ENCODE data around the gene P2RY2.

Gene P2RY2

GRCh38 chr11:73284106-73284505, 66.0 kb downstream of the P2RY2 start:
- TF ChIP-seq PAX5 (IDR thresholded peaks at IDR 0.05; ENCODE audit: insufficient read depth, low read length, severe bottlenecking) (no peak), TAF1 (IDR thresholded peaks at IDR 0.05; ENCODE audit: low read depth, low read length) (no peak), POLR2AphosphoS5 (IDR thresholded peaks at IDR 0.05; ENCODE audit: low read depth, low read length) (no peak), POU2F2 (IDR thresholded peaks at IDR 0.05; ENCODE audit: low read depth, low read length) (no peak), POLR2A (IDR thresholded peaks at IDR 0.05; ENCODE audit: low read depth, low read length) (no peak), SPI1 (IDR thresholded peaks at IDR 0.05; ENCODE audit: low read depth, low read length) (no peak)
- FAIRE-seq (no peak), DNase-seq (ENCODE audit: insufficient read length, low spot score) (no peak)

GRCh38 chr11:73285721-73286120, 67.6 kb downstream of the P2RY2 start:
- TF ChIP-seq SPI1 (IDR thresholded peaks at IDR 0.05; ENCODE audit: low read depth, low read length) (no peak), POLR2AphosphoS5 (IDR thresholded peaks at IDR 0.05; ENCODE audit: low read depth, low read length) (no peak), POLR2A (IDR thresholded peaks at IDR 0.05; ENCODE audit: low read depth, low read length) (no peak), TAF1 (IDR thresholded peaks at IDR 0.05; ENCODE audit: low read depth, low read length) (no peak), POU2F2 (IDR thresholded peaks at IDR 0.05; ENCODE audit: low read depth, low read length) (no peak), PAX5 (IDR thresholded peaks at IDR 0.05; ENCODE audit: insufficient read depth, low read length, severe bottlenecking) (no peak)
- FAIRE-seq (no peak), DNase-seq (ENCODE audit: insufficient read length, low spot score) (no peak)
